Osteoblast (primary cell): Measurements from ENCODE around the gene SRSF3. TPM values are rescaled to one million over a fixed set of nuclear protein-coding genes. Genes with fewer than 3 reads are reported as not detected.

Experiments used
- DNase-seq: peaks from one replicate; pipeline ENCODE4 v3.0.0; 2011; ENCODE audit warnings: low spot score, mixed read lengths; ENCODE audit not compliant: insufficient read length; ENCODE audit errors: missing footprints
- H2AFZ ChIP-seq: 2 replicates; pipeline ENCODE4 v1.6.0; 2011; ENCODE audit warnings: mild to moderate bottlenecking, low read length
- H3K27ac ChIP-seq: 2 replicates; pipeline ENCODE4 v1.5.1; 2011; ENCODE audit warnings: mild to moderate bottlenecking, low read depth, low read length, moderate library complexity
- H3K27me3 ChIP-seq: 2 replicates; pipeline ENCODE4 v1.6.0; 2012; ENCODE audit warnings: mild to moderate bottlenecking, control low read depth, inconsistent platforms, low read length, moderate library complexity; ENCODE audit not compliant: insufficient read depth
- H3K36me3 ChIP-seq: 2 replicates; pipeline ENCODE4 v1.5.1; 2011; ENCODE audit warnings: mild to moderate bottlenecking, low read length, control low read depth, moderate library complexity; ENCODE audit not compliant: insufficient read depth
- H3K4me1 ChIP-seq: 2 replicates; pipeline ENCODE4 v1.5.1; 2011; ENCODE audit warnings: mild to moderate bottlenecking, low read length, control low read depth, moderate library complexity; ENCODE audit not compliant: insufficient read depth
- H3K4me2 ChIP-seq: 2 replicates; pipeline ENCODE4 v1.6.0; 2011; ENCODE audit warnings: mild to moderate bottlenecking, low read length; ENCODE audit not compliant: insufficient read depth
- H3K4me3 ChIP-seq: fragments of 200-600 bp; sonication (generic); 3 replicates; pipeline ENCODE4 v1.5.1; 2012; ENCODE audit warnings: mild to moderate bottlenecking, low read length, inconsistent platforms; ENCODE audit not compliant: insufficient read depth
- H3K79me2 ChIP-seq: 2 replicates; pipeline ENCODE4 v1.6.0; 2012; ENCODE audit warnings: mild to moderate bottlenecking, low read length, control low read depth, inconsistent platforms; ENCODE audit not compliant: insufficient read depth
- H3K9me3 ChIP-seq: 2 replicates; pipeline ENCODE4 v1.5.1; 2011; ENCODE audit warnings: low read depth, low read length, control low read depth
- H4K20me1 ChIP-seq: 2 replicates; pipeline ENCODE4 v1.6.0; 2012; ENCODE audit warnings: mild to moderate bottlenecking, low read length, control low read depth; ENCODE audit not compliant: insufficient read depth
- CTCF ChIP-seq: IDR thresholded peaks from 2 replicates; pipeline ENCODE4 v1.5.1; 2011; ENCODE audit warnings: mild to moderate bottlenecking, low read depth, low read length, moderate library complexity; ENCODE audit errors: extremely low read depth
- total RNA-seq: library from RNA; depleted of rRNA; stranded (reverse); fragments of >200 nt; gene quantifications from 2 replicates; pipeline ENCODE4 v1.2.3, GENCODE V29; 2012

SRSF3 gene
- total RNA-seq, 1 donor, result 289 TPM

DNA sequence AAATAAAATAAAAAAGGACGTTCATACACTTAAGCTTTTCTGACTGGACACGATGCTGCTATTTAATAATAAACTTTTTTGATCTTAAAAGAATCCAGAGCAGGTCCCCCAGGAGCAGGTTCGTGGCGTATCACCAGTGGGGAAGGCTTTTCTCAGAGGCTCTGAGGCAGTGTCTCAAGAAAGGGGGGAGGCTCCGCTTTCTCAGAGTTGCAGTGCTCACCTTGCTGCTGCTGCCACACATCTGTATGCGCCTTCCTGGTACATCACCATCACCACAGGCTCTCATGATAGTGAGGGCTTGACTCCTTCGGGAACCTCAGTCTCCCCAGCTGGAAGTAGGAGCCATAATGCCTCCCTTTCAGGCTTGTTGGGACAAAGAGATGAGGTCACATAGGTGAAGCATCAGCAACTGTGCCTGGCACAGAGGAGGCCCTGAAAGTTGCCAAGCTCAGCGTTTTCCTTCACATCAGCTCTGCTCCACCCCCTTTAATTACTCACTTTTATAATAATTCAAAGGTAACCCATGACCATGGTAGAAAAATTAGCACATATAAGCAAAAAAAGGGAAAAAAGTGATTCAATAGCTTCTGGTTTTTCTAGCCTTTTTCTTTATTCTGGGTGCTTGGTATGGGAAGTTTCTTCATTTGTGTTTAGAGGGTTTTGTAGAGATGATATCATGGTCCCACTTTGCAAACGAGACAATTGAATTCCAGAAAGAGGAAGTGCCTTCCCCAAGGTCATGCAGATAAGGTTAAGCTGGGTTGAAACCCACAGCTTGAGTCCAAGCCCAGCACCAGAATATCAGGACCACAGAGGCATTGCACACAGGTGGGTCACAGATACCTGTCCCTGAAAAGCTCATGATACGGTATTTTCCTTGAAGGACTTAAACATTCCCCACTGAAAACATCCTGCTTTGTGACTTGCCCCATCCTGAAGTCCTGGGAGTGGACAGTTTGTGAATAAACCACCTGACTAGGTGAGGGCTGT lies 24.5 kb downstream of the SRSF3 start:
- Histone ChIP-seq H4K20me1 (peaks cover 4% of the 10 kb centered on the region), H3K4me1 (peaks cover 11% of the 10 kb centered on the region), H3K27ac (no peak overlapping the region), H2AFZ (no peak overlapping the region), H3K4me2 (no peak overlapping the region), H3K9me3 (no peaks in the 10 kb centered on the region), H3K36me3 (no peaks in the 10 kb centered on the region), H3K79me2 (no peaks in the 10 kb centered on the region), H3K4me3 (no peak overlapping the region), H3K27me3 (no peaks in the 10 kb centered on the region)
- DNase-seq, result no peak
- TF ChIP-seq CTCF, result no peak

GRCh38 chr6:36621371-36621855 lies 27.3 kb downstream of the SRSF3 start:
- Histone ChIP-seq H4K20me1 (peaks cover 10% of the 10 kb centered on the region), H3K27ac (no peak overlapping the region), H3K4me2 (no peak overlapping the region), H3K79me2 (peaks cover 11% of the 10 kb centered on the region), H3K9me3 (no peaks in the 10 kb centered on the region), H3K36me3 (no peaks in the 10 kb centered on the region), H2AFZ (no peak overlapping the region), H3K4me1 (peaks cover 27% of the 10 kb centered on the region), H3K27me3 (no peaks in the 10 kb centered on the region), H3K4me3 (no peak overlapping the region)
- DNase-seq, result no peak
- TF ChIP-seq CTCF, result no peak

DNA sequence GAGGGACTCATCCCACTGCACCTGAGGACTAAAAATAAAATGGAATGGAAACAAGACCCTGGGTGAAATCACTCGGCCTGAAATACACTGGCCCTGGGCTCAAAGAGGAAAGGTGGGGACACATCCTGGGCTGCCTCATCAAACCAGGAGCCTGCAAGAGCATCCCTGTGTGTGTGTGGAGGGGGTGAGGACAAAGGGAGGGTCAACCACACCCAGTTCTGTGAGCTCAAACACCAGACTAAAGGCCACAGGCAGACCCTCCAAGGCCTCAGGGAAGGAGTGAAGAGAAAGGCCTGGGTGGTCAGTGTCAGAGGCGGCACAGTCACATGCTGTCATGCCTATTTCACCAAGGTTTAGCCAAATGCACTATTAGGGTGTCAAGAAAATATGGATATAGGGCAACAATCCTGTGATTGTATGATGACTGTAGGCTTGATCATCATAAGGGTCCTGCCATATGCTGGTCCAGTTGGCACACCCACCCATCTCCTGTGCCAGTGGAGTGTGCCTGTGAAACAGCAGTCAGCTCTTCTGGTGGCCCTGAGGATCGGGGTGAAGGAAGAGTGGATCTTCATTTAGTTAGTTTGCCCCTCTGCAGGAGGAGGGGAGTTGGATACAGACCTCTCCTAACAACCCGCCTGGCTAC lies 28.9 kb downstream of the SRSF3 start:
- Histone ChIP-seq H3K9me3 (no peaks in the 10 kb centered on the region), H4K20me1 (peaks cover 10% of the 10 kb centered on the region), H3K79me2 (peaks cover 11% of the 10 kb centered on the region), H3K36me3 (no peaks in the 10 kb centered on the region), H3K27me3 (no peaks in the 10 kb centered on the region), H3K4me1 (peaks cover 26% of the 10 kb centered on the region), H3K4me3 (no peak overlapping the region), H3K4me2 (no peak overlapping the region), H2AFZ (no peak overlapping the region), H3K27ac (no peak overlapping the region)
- no peak for DNase-seq
- no peak for TF ChIP-seq CTCF
